HG02885 (cell line): Measurements from ENCODE around the gene IFNK.

Experiments used
- ATAC-seq: cut with Tn5 transposase; IDR thresholded peaks from one replicate; pipeline ENCODE4 v1.9.1; 2021; ENCODE audit warnings: mild to moderate bottlenecking; ENCODE audit not compliant: unreplicated experiment, poor library complexity

The IFNK gene

DNA sequence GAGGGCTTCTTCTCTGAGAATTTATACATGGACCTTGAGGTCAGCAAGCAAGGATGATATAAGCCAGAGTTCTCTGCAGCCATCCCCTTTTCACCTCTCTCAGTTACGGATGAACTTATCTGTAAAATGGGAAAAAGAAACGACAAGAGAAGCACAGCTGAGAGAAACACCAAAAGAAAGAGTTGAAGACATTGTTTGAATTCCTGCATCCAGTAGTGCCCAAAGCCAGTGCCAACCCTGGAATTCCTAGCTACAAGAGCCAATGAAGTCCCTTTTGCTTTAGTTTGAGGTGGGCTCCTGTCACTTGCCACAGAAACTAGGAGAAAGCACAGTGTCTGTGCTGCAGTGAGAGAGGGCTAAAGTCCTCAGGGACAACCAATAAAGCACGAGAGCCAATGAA, 12.1 kb downstream of the IFNK start:
- no peak for ATAC-seq

DNA sequence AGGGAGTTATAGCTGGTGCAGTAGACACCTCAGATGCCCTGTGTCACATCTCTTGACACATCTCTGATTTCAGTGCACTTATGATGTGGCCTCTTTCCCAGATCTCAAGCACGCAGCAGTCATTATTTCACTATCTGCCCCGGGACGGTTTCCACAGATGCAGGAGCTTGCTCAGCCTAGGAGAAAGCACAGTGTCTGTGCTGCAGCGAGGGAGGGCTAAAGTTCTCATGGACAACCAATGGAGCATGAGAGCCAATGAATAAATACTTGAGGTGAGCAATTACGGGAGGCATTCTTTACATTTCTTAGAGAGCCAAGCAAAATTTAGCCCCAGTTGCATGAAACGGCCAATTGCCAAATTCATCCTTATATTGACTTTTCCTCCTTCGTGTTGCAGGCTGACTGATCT, 12.9 kb downstream of the IFNK start:
- ATAC-seq, result no peak

DNA sequence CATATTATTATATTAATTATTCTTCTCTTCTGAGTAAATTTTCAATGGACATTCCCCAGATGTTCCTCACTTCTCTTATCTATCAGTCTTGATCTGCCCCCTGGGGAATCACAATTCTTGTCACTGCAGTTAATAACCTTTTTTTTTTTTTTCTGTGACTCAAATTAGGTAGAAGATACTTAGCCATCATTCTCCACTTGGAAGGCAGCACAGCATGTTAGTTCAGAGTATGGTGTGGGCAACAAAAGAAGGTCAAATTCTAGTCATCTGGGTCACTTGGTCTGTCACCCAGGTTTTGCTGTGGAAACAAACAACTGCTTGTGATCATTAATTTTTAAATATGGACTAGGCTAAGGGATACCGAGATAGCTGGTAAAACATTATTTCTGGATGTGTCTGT, 13.7 kb downstream of the IFNK start:
- ATAC-seq, result no peak

DNA sequence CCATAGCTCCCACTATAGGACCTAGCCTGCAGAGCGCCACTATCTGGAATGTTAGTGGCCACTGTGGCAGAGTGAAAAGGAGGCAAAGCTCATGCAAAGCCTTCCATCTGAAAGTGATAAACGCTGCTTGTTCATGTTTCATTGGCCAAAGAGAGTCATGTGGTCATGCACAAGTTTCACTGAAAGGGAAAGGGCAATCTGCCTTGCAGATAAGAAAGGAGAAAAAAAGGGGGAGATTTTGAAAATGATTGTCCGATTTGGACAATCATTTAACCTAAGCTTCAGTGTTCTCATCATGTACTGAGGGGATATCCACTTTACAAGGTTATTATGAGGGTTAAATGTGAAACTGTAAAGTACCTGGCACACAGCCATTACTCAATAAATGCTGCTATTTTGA, 14.6 kb downstream of the IFNK start:
- no peak for ATAC-seq

DNA sequence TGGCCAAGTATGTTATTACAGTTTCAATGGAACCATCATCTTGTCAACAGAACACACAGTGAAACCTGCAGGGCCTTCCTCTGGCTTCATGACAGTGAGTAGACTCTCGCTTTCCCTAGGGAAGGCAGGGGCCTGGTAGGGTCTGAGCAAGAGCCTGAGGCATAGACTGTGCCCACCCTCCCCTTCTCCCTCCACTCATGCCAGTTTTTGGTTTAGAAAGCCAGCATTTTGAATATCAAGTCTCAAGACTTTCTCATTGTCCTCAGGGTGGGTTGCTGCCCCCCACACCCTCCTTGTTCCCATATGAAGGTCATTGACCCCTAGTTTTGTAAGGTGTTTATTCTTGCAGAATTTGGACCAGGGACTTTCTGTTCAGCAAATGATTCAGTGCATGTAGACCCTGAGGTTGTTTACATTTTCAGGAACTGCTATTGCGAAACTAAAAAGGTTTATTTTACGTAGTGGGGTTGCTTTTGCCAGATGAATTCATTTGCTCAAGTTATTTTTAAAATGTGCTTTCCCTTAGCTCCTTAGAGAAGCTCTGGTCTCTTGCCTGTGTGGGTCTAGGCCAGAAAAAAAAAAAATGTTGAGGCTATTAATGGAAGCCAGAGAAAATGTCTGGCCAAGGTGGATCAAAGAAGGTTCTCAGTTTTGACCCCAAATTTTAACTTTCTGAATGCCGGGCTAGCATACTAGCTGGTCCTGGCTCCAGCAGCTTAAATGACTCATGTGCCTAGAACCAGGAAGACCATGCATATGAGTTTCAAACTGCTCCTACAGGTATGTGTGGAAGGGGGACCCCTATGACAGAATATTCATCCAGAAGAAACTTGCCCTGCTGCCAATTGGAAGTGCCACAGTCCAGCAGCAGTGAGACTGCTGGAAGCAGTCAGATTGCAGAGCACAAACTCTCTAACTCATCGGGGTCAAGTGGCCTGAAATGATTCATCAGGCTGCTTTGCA, 15.7 kb downstream of the IFNK start:
- peak; percentile 31 for ATAC-seq

DNA sequence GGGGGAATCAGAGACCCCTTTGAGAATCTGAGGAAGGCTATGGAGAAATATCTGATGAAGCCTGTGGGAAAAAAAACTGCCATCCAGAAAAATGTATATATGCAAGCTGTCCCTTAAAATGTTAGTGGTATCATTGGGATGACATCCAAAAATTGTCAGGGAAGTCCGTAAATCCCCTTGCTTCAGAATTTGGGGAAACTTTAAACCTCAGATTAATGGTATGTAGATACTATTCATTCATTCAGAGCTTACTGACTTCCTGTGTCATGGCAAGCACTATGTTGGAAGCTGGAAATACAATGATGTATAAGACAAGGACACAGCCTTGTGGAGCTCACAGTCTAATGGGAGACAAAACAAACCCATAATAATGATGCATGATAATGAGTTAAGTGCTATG, 16.4 kb downstream of the IFNK start:
- no peak for ATAC-seq

DNA sequence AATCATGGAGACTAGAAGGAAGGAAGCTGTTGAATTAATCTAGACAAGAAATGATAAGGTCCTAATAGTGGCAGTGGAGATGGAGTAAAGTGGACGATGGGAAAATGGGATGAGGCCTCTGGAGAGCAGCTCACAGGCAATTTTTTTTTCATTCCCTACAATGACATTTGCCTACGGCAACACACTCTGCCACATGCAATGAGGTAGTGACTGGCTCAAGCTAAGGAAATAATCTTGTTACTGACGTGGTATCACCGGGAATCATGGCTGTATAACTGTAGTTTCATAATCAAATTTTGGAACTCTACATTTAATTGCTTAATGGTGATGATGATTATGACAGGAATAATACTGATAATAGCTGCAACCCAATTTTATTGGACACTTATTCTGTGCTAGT, 17.6 kb downstream of the IFNK start:
- no peak for ATAC-seq

DNA sequence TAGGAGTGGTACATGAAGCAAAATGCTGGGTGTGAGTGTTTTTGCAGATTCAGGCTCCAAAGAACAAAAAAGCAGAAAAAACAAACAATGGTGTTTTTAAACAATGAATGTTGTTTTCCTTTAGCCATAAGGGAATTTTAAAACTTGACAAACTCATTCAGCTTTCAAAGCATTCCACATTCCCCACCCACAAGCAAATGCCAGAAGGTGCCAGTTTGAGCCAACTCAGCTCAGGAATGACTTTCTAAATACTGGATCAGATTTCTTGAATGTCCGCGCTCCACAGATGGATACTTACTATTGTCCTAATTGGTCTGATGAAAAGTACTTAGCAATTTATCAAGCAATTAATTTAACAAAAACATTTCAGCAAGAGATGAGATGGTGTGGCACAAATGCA, 18.4 kb downstream of the IFNK start:
- no peak for ATAC-seq

DNA sequence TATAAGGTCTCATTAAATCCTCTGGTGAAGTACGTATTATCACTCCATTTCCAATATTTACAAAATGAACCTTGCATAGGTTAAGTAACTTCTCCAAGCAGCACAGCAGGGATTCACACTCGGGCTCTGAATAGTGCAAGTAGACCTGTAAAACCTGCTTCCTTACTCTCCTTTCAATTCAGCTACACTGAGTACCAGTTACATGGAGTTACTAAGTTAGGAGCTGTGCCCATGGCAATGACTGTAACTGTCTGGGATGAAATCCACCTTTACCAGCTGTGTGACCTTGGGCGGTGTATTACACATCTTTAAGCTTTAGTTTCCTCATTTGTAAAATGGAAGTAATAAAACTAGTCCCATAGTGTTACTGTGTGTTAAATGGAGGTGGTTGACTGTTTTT, 21.4 kb downstream of the IFNK start:
- no peak for ATAC-seq

DNA sequence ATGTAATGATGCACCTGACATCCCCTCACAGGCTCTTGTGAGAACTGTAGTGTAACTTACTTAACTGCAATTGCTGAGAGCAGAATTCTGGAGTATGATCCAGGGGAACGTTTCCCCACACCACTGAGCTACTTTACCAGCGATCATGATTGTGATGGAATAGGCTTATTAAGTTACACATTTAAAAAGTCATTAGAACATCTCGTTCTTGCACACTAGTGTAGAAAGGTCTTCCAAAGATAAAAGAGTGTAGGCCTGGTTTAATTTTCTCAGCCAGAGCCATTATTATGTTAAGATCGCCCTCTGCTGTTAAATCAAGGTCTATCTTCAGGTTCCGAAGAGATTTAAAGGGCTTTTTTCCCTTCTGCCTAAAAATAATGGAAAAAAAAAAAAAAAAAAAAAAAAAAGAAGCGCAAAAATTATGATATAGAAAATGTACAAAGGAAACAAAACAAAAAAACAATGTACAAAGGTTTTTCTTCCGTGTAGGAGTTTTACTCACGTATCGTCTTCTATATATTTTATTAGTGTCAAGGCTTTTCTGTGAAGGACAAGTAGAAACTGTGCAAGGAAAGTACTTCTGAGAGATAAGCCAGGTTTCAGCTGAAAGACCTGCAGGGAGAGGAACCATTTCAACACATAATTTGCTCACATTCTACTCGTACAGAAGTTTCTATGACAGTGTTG, 24.1 kb downstream of the IFNK start:
- no peak for ATAC-seq

DNA sequence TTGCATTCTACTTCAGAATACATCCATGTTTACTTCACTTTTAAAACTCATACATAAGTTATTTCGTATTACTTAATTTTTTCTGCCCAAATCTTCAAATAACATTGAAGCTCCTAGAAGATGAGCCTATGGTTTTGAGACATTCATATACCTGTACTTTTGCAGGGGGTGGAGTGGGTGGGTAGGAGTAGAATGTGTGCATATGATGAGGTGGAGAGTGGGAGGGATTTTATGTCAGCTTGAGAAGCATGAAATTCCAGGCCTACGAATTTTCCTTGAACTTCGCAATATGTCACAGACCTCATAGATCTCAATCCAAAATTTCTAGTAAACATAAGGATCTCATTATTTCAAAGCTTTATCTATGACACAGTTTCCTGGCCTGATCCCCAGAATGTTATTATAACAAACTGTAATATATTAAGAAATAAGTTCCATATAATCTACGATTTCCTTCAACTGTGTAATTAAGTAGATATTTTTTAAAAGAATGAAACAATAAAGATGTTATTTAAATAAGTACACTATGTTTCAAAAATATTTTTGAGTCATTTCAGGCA, 25.2 kb downstream of the IFNK start:
- ATAC-seq, result no peak

DNA sequence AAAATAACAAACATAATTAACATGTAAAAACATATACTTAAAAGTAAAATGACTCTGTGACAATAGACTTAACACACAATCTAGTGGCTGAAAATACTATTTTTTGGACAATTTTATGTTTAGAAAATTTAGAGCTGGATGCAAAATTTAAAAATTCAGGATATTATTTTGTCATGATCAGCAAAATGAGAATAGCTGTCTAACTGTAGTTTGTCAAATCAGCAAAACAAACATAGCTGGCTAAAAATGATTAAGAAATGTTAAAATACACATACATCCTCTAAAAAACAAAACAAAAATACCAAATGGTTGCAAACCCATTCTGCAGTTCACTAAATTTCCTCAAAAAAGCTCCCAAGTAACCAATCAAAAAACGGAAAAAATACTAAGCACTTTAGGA, 30.6 kb downstream of the IFNK start:
- ATAC-seq, result no peak

DNA sequence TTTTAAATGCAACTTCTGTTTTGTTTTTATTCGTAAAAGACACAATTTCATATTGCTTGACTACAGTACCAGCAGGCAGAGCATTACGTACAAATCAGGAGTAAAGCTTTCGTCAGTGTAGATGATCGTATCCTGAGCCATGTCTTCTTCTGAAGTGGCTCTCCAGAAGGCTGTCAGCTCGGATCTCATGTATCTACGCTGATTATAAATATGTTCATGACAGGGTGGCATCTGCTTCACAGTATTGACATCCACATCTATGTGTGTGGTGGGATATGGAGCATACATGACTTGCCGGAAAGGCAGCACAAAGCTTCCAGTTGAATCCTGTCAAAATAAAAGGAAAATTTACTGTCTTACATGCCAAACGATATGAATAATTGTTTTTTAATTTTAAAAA, 32.4 kb downstream of the IFNK start:
- ATAC-seq, result no peak

DNA sequence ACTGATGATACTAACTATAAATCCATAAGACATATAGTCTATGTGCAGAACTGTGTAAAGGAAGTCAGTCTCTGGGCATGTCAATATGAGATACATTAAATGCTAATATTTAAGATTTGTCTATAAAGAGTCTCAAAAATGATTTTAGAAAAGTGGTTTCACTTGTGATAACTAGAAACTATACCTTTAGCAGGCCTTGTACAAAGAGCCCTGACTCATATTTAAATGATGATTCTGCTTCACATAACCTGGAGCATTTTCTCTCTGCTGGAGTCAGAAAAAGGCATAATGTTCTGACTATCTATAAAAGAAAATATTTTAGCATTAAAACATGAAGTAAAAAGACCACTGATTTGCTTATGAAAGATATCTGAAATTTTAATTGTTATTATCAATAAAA, 34.2 kb downstream of the IFNK start:
- ATAC-seq, result no peak

DNA sequence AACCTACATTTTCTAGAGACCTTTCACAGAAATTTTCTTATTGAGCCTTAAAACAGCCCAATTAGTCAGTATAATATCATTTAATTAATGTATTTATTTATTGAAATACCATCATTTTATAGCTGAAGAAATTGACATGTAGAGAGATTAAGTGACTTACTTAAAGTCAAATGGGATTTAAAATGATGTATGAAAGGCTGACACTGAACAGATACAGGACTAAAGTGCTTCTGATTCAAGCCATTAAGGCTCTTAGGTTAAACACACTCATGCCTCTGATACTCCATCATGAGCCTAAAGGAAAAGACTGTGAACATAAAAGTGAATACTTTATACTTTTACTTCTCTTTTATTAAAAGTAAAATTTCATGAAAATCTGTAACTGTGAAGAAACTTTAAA, 36.4 kb downstream of the IFNK start:
- ATAC-seq, result no peak

DNA sequence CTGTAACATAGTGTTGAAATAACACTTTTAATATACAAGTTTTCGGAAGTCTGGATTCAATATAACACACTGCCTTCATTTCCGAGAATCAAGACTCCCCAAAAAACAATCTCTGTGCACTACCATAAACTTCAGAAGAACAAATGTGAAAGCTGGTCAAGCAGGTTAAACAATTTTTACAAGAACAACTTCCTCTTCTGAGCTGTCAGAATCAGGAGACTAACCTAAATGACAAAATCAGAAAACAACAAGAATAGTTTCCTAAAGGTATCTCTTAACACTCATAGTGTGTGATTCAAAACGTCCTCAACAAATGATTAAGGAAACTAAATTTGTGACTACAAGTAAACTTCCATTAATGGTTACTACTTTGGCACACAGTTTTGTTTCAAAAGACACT, 37.6 kb downstream of the IFNK start:
- ATAC-seq, result peak; percentile 75

DNA sequence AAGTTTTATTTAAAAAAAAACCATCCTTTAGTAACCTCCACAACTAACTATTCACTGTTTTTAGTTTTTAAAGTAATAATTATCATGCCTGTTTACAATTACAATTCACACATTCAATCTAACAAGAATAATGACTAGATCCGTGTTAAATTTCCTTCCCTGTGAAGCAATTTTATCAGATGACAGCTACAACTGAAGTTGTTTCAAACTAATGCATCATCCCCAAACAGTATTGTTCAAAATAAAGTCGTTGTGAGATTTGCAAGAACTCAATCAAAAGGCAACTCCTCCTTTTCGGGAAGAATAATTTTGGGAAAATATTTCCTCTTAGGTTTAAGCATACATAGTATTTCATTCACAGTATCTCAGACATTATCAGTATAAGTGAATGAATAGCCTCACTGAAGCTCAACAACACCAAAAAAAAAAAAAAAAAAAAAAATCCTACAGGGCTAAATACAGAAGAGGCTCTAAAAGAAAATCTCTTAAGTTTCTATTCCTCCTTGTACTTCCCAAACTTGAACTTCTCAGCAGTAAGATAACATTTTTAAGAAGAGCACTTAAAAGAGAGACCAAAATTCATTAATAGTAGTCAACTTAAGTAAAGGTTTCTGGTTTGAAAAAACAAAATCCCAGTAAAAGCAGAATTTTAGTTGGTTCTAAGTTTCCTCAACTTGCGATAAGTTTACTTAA, 39.8 kb downstream of the IFNK start:
- ATAC-seq, result no peak

DNA sequence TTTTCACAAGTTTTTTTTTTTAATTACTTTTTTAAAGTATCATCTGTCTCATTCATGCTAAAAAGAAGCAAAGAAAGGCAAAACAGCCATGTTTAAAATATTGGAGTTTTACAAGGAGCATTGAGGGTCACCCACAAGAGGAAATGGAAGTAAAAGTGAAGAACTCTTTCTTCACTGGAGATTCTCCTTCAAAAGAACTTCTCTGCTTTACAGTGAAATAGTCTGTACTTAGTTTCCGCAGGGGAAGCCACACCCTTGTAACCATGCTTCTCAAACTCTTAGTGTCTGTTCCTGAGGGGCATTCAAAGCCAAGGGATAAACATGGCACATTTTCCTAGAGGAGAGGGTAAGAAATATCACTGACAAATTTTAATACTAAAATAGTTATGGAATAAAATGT, 40.6 kb downstream of the IFNK start:
- ATAC-seq, result no peak

DNA sequence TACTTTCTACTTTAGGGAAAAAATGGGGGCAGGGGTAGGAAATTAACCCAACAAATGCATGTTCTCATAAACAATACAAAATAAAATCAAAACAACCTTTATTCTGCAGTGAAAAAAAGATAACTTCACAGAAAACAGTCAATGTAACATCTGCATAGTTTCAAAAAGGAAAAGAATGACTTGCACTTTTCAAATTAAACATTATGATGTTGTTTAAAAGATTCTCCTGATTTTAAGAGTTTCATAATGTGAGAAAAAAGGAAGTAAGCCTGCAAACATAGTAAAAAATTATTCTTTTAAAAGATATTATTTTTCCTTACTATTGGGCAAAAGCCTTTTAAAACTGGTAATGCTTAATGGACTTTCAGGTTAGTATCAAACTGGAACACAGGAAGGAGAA, 41.6 kb downstream of the IFNK start:
- no peak for ATAC-seq

DNA sequence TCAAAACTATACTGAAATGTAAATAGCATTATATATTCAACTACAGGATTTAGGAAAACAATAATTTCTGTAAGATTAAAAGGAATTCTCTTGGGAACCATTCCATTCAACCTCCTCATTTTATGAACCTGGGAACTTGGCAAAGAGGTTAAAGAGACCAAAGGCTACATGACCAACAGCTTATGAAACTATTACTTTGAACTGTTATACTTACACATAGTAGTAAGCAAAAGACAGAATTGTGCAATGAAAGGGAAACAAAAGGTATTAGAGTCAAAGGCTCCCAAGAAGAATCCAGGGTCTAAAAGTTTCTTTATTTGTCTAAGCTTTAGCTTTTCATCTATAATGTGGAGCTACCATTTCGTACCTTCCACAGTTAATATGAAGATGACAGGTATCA, 42.0 kb downstream of the IFNK start:
- ATAC-seq, result no peak

DNA sequence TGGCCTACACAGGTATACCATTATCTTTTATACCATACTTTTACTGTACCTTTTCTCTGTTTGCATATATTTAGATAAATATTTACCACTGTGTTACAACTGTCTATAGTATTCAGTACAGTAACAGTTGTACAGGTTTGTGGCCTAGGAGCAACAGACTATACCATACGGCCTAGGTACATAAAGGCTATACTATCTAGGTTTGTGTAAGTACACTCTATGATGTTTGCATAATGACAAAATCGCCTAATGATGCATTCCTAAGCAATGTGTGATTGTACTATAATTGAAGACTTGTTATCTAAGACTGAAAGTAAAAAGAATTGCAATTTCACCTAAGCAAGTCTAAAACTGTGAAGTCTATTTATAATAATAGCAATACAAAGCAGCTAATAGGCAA, 45.3 kb downstream of the IFNK start:
- ATAC-seq, result no peak
